Activated CD8-positive, alpha-beta memory T cell treated with anti-CD3 and anti-CD28 coated beads for 1 hour (primary cell): ENCODE data around the gene AHRR.
"Not testable (repeated sequence)": the region's sequence is repeated elsewhere in the genome, so short reads cannot be mapped to it uniquely, and the experiment has no call there.

Source experiments
- DNase-seq, 2 donors: peaks; one replicate each; pipeline ENCODE4 v3.0.0-alpha.2; 2020; ENCODE audit warnings: low read depth in 1 of 2; ENCODE audit errors: extremely low read depth in 1 of 2

Gene AHRR

DNA sequence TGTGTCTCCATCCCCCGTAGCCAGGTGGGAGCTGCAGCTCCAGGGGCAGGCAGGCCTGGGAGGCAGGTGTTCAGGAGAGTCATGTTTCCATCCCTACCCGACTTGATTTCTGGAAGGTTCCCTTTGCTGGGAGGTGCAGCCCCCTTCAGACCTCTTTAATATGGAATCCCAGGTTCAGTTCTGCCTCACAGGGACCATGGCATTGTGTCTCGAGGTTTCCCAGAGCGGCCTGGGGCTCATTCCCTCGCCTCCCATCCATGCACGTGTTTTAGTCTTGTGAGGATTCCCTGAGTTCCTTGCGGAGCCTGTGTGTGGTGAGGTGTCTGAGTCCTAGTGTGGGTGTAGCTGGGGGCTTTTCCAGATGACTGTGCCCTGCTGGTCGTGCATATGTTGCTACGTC, 16.5 kb upstream of the AHRR start:
- DNase-seq = no peak

DNA sequence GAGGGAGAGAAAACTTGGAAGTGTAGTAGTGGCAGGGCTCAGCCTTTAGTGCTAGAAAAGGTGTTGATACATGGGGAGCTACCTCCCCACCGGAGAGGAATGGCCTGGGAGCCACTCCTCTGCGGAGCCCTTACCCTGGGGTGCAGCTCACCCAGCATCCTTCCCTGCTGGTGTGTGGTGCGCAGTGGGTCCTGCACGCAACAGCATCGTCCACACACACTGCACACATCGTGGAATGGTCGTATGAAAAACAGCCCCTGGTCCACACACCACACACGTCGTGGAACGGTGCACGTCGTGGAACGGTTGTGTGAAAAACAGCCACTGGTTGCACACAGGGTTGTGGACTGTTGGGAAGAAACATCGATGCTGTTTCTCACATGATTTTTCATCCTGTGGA, 16.1 kb upstream of the AHRR start:
- no peak for DNase-seq

DNA sequence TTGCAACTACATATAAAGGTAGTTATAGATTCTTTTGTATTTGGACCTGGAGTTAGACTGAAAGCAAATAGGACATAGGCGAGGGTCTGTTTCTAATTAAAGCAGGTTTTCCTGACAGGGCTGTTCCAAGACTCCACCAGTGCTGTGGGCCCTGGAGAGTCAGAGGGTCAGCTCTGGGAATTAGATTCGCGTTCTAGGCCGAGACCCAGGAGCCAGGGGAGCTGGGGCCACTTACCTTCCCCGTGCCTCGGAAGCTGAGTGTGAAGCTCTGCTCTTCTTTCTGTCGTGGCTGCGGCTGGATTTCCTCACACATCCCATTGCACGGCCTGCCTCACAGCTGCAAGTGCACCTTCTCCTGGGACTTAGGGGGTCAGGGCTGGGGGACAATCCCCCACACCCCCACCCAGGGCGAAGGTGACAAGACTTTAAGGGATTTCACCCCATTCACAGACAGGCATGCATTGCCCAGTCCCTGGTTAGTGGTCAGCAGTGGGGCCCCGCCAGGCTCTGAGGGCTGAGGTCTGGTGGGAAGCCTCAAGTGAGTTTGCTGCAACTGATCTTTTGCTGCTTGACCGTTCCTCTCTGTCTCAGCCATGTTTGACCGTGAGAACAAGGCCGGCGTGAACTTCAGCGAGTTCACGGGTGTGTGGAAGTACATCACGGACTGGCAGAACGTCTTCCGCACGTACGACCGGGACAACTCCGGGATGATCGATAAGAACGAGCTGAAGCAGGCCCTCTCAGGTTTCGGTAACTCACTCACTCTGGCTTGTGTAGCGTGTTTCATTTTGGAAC, 15.3 kb upstream of the AHRR start:
- DNase-seq = no peak

DNA sequence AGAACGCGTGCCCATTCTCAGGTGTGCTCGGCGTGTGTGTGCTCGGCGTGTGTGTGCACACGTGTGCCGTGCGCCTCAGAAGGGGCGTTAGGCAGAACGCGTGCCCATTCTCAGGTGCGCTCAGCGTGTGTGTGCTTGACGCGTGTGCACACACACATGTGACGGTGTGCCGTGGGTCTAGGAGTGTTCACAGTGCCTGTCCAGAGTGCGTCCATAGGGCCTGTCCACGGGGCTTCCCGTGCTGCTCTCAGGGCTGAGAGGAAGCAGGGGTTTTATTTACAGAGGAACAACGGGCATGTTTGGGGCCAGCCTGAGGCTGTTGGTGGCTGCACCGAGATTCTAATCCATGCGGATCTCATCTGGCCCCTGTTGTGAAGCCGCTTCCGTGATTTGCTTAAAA, 14.2 kb upstream of the AHRR start:
- DNase-seq = no peak

DNA sequence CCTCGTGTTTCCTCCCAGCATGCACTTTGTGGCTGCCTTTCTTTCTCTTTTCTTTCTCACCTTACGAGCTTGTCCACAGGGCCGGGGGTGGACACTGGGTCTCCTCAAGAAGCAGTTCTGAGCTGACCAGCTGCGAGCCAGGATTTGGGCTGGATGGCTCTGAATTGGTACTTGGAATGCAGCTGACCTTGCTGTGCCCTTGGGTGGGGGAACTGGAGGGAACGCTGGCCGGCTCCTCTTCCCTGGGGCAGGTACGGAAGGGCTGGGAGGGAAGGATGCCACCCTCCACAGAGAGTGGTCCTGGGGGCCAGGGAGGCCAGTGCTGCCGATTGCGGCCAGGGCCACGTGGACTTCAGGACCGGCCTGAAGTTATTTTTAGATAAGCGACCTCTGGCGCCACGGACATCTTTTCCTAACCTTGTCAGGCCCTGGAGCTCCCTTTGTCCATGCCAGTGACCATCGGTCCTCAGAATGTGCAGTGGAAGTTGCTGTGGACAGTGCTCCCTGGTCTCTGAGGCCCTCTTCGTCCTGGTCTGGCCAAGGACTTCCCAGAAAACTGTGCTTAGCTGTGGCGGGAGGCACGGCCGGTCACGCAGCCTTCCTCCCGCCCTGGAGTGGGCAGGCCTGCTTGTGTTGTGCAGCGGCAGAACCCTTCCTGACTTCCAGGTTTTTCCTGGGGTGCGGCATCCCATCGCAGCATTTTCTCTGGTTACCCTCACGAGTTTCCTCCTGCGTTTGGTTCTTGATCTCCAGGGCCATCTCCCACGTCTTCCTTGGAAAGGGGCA, 13.5 kb upstream of the AHRR start:
- no peak for DNase-seq

DNA sequence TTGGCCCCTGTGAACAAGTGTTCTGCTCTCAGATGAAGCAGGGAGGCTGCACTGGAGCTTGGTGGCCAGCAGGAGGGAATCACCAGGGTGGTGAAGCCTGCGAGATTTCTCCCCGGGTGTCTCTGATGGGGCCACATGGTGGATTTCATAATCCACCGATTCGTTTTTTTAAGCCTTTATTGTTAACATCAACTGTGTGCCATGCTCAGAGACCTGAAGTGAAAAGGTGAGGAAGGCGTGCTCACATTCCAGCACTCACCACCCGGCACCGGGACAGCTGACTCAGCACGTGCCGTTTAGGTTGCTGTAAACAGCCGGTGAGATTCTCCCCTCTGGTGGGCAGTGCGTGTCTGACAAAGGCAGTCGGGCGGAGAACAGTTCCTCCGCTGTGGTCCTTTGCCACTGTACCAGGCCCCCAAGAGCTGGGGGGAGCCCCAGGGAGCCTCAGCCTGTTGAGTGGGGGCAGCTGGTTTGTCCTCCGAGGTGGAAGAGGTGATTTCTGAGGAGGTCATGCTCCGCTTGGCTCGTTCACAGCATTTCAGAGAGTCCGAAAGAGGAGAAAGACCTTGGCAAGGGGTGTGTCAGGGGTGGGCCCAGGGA, 12.7 kb upstream of the AHRR start:
- no peak for DNase-seq

DNA sequence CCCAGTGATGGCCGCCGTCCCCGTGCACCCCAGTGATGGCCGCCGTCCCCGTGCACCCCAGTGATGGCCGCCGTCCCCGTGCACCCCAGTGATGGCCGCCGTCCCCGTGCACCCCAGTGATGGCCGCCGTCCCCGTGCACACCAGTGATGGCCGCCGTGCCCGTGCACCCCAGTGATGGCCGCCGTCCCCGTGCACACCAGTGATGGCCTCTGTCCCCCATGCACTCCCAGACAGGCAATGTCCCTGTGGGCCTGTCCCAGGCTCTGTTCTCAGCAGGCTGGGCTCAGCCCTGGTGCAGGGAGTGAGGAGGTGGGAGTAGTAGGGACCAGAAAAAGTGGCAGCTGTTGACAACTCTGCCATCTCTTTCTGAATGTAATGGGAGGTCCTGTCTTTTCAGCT, 11.7 kb upstream of the AHRR start:
- DNase-seq = not testable (repeated sequence)

DNA sequence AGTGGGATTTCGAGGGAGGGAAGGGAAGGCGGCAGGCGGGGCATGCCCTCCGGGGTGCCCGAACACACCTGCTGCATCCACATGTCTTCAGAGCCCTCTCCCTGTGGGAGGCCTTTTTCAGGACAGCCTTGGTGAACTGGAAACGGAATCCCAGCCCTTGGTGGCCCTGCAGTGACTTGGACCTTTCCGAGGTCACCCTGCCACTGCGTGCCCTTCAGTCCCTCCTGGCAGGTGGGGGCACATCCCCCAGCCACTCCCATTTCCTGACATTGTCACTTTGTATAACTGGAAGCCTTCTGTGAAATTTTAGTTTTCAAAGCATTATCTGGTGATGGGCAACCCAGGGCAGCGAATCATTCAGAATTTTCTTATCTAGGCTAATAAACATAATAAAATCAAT, 11.0 kb upstream of the AHRR start:
- no peak for DNase-seq

DNA sequence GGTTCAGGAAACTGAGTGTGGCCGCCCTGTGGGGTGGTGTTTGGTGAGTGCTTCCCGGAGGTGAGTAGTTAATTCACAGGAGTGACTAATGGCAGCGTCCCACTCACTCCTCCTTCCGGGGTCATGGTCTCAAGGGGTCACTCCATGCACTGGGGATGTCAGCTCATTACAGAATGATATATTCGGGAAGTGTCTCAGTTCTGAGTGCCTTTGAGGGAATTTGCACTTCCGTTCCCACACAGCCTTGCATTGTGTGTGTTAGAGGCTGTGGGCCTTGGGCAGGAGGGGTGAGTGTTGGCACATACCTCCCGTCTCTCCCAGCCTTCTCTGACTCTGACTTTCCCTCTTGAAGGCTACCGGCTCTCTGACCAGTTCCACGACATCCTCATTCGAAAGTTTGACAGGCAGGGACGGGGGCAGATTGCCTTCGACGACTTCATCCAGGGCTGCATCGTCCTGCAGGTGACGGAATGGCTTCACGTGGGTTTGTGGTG, 10.5 kb upstream of the AHRR start:
- no peak for DNase-seq

DNA sequence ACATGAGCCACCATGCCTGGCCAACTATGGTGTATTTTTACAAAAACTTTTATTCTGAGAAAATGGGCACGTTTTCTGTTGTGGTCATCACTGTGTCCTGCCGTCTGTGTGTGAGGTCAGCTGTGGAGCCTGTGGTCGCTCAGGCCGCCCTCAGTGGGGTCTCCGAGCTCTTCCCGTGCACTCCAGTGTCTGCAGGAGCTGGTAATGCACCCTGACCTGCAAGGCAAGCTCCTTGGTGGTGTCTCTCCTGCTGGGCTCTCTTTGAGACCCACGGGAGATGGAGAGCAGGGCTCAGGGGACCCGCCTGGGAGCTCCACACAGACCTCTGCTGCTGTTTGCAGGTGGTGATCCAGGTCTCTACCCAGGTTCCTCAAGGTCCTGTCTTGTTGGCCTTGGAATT, 9.6 kb upstream of the AHRR start:
- DNase-seq = no peak

DNA sequence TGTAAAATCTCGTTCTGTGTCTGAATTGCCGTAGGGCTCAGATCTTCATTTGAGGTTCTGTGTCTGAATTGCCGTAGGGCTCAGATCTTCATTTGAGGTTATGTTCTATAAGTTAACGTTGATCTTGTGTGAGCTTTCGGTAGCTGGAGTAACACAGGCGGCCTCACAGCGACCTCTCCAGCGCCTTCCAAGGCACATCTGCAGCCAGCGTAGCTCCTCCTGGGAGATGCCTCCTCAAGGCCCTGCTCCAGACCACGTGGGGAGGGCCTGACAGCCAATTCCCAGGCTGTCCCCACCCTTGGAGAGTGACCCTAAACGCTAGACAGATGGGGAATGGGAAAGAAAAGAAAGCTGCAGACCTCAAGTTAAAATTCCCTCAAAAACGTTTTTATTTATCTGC, 8.7 kb upstream of the AHRR start:
- DNase-seq = no peak

DNA sequence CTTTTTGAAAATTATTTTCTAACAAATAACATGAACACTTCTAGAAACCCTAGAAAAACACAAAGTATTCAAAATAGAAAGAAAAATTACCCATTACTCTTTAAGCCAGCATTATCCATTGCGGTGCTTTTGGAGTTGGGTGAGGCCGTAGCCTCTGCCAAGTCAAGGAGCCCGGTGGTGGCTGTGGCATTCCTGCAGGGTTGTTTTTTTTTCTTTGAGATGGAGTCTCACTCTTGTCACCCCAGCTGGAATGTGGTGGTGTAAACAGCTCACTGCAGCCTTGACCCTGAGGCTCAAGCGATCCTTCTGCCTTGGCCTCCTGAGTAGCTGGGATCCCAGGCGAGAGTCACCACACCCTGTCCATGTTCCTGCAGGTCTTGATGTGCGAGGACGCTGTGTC, 8.2 kb upstream of the AHRR start:
- DNase-seq = no peak

DNA sequence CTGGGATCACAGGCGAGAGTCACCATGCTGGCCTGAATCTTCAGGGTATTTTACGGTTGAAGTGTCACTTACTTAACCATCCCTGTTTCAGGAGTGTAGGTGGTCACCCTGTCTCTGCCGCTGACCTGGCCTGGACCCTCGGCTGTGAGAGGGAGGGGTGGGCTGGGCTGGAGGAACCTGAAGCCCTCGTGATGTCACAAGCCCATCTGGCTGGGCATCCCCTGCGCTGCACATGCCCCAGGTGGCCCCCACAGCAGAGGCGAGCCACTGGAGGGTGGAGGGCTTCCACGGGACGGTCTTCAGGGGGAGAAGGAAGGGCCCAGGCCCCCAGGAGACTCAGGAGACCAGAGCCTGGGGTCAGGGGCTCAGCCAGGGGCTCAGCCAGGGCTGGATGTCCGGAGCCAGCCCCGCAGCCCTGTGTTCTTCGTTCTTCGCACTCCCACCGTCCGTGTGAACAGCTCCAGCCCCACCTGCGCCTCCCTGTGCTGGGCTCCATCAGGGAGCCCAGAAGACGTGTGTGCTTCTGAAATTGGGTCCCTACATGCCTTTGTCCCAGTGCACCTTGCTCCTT, 7.6 kb upstream of the AHRR start:
- no peak for DNase-seq

DNA sequence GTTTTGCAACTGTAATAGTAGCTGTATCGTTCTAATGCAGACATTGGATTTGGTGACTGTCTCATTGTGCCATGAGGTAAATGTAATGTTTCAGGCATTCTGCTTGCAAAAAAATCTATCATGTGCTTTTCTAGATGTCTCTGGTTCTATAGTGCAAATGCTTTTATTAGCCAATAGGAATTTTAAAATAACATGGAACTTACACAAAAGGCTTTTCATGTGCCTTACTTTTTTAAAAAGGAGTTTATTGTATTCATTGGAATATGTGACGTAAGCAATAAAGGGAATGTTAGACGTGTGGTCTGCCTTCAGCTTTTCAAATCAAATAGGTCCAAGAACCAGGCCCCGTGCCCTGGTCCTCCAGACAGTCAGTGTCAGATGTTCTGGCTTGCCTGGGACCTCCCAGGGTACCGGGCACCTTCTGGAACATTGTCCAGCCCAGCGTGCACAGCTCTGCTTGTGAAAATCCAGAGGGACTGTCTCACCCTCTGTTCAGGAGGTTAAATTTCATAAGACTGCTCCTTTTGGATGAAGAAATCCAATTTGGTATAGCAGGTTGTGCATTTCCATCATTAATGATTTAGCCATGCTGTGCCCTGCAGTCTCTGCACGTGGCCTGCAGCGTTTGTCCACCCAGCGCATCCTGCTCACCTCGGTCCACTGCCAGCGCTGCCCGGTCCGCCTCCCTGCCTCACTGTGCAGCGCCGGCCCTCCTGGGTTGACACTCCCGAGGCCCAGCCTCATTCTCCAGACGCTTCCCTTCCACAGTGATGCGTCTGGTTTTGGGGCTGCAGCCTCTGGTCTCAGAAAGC, 6.6 kb upstream of the AHRR start:
- no peak for DNase-seq

DNA sequence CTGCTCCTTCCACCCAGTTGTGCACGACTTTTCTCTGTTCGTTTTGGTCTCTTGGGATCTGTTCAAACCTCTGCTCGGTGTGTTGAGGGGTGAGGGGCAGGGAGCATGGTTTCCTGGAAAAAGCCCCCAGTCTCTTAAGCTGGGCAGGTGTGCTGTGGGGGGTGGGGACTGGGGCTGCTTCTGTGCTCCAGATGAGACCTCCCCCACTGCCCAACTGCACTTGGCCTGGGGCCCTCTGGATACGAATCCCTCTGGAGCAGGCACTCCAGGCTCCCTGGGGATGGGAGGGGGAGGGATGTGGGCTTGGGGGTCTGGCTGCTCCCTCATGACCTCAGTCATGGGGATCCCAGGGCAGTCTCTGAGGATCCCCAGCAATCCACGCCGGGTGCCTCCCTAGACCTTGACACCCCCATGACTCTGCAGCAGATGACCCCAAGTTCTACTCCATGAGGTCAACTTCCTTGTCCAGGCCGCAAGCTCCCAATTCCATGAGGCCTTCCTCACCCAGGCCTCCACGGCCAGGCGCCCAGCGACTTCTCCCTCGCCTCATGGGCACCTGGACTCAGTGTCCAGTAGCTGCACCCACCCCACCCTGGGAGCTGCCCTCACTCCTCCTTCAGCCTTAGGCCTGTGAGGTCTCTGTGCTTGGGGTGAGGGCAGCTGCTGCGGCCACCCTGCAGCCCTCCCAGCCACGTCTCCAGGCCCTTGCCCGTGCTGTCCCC, 5.9 kb upstream of the AHRR start:
- no peak for DNase-seq

DNA sequence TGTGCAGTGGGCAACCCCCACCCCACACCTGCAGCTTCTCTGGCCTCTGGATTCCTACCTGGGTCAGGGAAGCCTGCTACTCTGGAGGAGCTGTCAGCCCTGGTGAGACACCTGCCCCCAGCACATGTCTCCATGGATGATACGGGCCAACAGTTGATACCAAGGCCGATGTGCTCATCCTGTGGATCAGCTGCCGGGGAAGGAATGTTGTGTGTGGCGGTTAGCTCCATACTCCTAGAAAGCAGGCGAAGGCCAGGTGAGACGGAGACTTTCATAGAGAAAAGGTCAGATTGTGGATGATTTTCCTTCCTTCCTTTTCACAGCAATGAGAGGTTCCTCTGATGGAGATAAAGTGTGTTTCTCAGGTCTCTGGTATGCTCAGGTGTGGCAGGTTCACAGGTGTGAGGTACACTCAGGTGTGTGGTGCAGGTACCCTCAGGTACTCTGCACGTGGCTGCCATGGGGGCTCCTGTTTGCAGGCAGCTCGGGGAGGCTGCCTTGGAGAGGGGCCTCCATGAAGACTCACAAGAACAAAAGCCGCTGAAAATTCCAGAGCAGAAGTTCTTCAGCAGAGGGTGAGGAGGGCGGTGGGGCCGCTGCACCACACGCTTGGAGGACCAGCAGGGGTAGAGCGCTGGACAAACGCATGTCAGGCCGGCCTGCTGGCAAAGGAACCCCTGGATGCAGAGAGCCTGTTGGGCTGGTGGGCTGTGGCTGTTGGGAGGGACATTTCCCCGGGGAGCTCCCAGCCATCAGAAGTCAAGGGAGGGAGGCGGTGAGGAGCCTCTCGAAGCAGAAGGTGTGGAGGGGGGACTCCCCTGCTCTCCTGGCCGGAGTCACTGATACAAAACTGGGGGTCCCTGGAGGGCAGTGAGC, 5.1 kb upstream of the AHRR start:
- no peak for DNase-seq

DNA sequence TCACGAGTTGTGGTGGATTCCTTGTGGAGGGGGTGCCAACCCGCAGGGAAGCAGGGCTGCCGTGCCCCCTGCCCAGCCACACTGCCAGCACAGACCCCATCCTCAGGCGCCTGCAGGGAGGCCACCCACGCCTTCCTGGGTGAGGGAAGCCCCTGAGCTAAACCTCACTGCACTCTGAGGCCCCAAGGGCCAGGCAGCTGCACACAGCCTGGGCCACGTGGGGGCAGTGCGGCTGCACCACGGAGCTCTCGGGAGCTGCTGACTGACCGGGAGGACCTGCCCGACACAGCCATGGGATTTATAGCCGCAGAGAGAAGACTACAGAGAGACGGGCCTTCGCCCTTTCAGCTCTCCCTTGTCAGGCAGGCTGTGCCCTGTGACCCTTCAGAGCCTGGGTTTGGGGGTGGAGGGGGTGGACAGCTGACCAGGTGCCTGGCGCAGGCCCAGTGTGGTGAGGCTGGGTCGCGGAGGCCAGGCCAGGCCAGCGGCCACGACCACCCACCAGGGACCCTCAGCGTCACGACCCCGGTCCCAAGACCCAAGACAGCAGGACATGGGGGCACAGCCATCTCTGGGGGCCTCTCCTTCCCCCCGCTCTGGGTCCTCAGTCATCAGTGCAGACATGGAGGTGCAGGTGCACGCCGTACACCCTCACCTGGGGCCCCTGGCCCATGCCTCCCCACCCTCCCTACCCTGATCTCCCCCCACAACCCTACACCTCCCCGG, 4.3 kb upstream of the AHRR start:
- DNase-seq = no peak

DNA sequence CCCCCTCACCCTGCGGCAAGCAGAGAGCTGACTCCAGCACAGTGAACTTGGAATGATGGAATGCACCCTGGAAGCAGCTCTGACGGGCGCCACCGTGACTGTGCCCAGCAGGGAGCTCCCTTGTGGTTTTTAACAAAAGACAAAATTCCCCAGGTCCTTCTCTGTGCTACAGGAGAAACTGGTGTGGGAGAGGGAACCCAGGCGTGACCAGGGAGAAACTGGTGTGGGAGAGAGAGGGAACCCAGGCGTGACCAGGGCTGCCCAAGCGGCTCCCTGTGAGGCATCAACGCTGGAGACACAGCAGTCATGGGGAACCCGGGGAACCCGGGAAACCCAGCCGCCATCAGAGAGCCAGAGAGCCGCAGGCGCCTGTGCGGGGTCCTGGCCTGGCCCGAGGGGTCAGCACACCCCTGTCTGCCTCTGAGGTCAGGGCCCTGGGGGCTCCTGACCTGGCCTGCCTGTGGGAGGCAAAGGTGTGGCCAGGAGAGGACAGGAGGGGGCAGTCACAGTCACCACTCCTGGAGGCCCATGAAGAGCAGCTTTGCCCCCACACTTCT, 3.1 kb upstream of the AHRR start:
- no peak for DNase-seq
